B cell (primary cell): Measurements from ENCODE around the gene NBAS. TPM values are rescaled to one million over a fixed set of nuclear protein-coding genes. Genes with fewer than 3 reads are reported as not detected.

Source experiments
- ATAC-seq: fragments of 200-7000 bp; cut with Tn5 transposase; one replicate; pipeline ENCODE4 v1.10.0; 2021; ENCODE audit warnings: low read depth, mild to moderate bottlenecking, moderate number of reproducible peaks, moderate library complexity
- CTCF ChIA-PET: fragments of 350-600 bp; sonication (Branson Sonifier 250); formaldehyde crosslinking; loops from one replicate; lab custom pipeline; 2021; ENCODE audit warnings: antibody characterized with exemption, inconsistent platforms; lab: Charles Lee
- POLR2A ChIA-PET: fragments of 350-600 bp; sonication (Branson Sonifier 250); formaldehyde crosslinking; loops from one replicate; lab custom pipeline; 2021; ENCODE audit warnings: antibody characterized with exemption; lab: Charles Lee
- DNase-seq: peaks from one replicate; pipeline ENCODE4 v3.0.0; 2013
- H2AFZ ChIP-seq: 2 replicates; pipeline ENCODE4 v1.6.1; 2012; ENCODE audit warnings: mild to moderate bottlenecking, low read depth, low read length; ENCODE audit not compliant: insufficient read depth, poor library complexity, severe bottlenecking
- H3K27ac ChIP-seq, 2 donors: 1 replicate in 1 of 2; 2 replicates in 1 of 2; pipeline ENCODE4 v1.5.1; 2012 to 2013; ENCODE audit warnings: low read length in 2 of 2, mild to moderate bottlenecking in 2 of 2, moderate library complexity in 1 of 2
- H3K27me3 ChIP-seq, 4 experiments: fragments of 200-600 bp in 1 of 4; sonication (generic) in 1 of 4; replicated peaks in 1 of 4; 1 replicate in 2 of 4; 2 replicates in 2 of 4; pipeline versions ENCODE4 v1.6.1 to v1.7.0; 2013 to 2016; ENCODE audit warnings: low read length in 3 of 4, mild to moderate bottlenecking in 2 of 4, mixed read lengths in 1 of 4, moderate library complexity in 1 of 4; ENCODE audit not compliant: insufficient read depth in 4 of 4, control insufficient read depth in 3 of 4; ENCODE audit errors: control extremely low read depth in 1 of 4
- H3K36me3 ChIP-seq, 2 experiments: replicated peaks in 1 of 2; 1 replicate in 1 of 2; 2 replicates in 1 of 2; pipeline versions ENCODE4 v1.6.1 to v1.7.1; 2013; ENCODE audit warnings: low read length in 1 of 2; ENCODE audit not compliant: insufficient read depth in 2 of 2, control insufficient read depth in 1 of 2; ENCODE audit errors: control extremely low read depth in 1 of 2, extremely low read depth in 1 of 2
- H3K4me1 ChIP-seq, 2 donors: fragments of 200-600 bp in 1 of 2; sonication (generic) in 1 of 2; 1 replicate in 1 of 2; 2 replicates in 1 of 2; pipeline versions ENCODE4 v1.5.1 to v1.6.1; 2013 to 2017; ENCODE audit warnings: low read length in 2 of 2; ENCODE audit not compliant: control insufficient read depth in 2 of 2, insufficient read depth in 2 of 2
- H3K4me2 ChIP-seq: replicated peaks from 2 replicates; pipeline ENCODE3; 2012; ENCODE audit warnings: mild to moderate bottlenecking, low read depth, low read length; ENCODE audit not compliant: poor library complexity, severe bottlenecking
- H3K4me3 ChIP-seq, 5 experiments: fragments of 200-600 bp in 1 of 5; sonication (generic) in 1 of 5; 1 replicate in 3 of 5; 2 replicates in 2 of 5; pipeline versions ENCODE4 v1.5.1 to v1.7.0; 2011 to 2016; ENCODE audit warnings: low read length in 4 of 5, mild to moderate bottlenecking in 4 of 5, low read depth in 2 of 5, control low read depth in 1 of 5, moderate library complexity in 1 of 5; ENCODE audit not compliant: insufficient read depth in 1 of 5; ENCODE audit errors: control extremely low read depth in 1 of 5, extremely low read depth in 1 of 5
- H3K79me2 ChIP-seq: fragments of 200-600 bp; sonication (generic); one replicate; pipeline ENCODE4 v1.6.0; 2016; ENCODE audit warnings: low read length; ENCODE audit not compliant: control insufficient read depth, insufficient read depth
- H3K9ac ChIP-seq: fragments of 200-600 bp; sonication (generic); 2 replicates; pipeline ENCODE4 v1.6.1; 2017; ENCODE audit warnings: mild to moderate bottlenecking, low read length, moderate library complexity
- H3K9me3 ChIP-seq, 3 donors: one replicate each; pipeline versions ENCODE4 v1.6.1 to v1.7.1; 2013; ENCODE audit warnings: low read length in 2 of 3; ENCODE audit not compliant: control insufficient read depth in 2 of 3, insufficient read depth in 1 of 3; ENCODE audit errors: control extremely low read depth in 1 of 3
- H4K20me1 ChIP-seq: 2 replicates; pipeline ENCODE4 v1.6.0; 2012; ENCODE audit warnings: mild to moderate bottlenecking, low read length; ENCODE audit not compliant: insufficient read depth, control insufficient read depth, poor library complexity, severe bottlenecking
- H3K27ac Mint-ChIP-seq: one replicate; pipeline ENCODE4 v1.8.0; 2021; ENCODE audit warnings: mixed read lengths
- H3K27me3 Mint-ChIP-seq: one replicate; pipeline ENCODE4 v1.8.0; 2021; ENCODE audit warnings: mixed read lengths
- H3K4me1 Mint-ChIP-seq: one replicate; pipeline ENCODE4 v1.8.0; 2021; ENCODE audit warnings: mixed read lengths
- H3K4me3 Mint-ChIP-seq: one replicate; pipeline ENCODE4 v1.8.0; 2021; ENCODE audit warnings: mixed read lengths
- H3K9me3 Mint-ChIP-seq: one replicate; pipeline ENCODE4 v1.8.0; 2022; ENCODE audit warnings: mixed read lengths; ENCODE audit not compliant: insufficient read depth
- EZH2 ChIP-seq: IDR thresholded peaks from 2 replicates; pipeline ENCODE4 v1.6.1; 2012; ENCODE audit warnings: borderline replicate concordance, low read depth, mild to moderate bottlenecking, moderate library complexity, low read length; ENCODE audit not compliant: insufficient read depth, poor library complexity, severe bottlenecking
- WGBS: methylation state at CpG from one replicate; pipeline ENCODE4 v1.1.5; 2013; ENCODE audit warnings: missing lambda C conversion rate; ENCODE audit not compliant: insufficient coverage; 5-methylcytosine and 5-hydroxymethylcytosine counted together
- intact Hi-C: fragments of 100-400 bp; cut with micrococcal nuclease; formaldehyde crosslinking; loops from one replicate; pipeline ENCODE4 v1.10.0; 2022
- polyA plus RNA-seq: library from polyadenylated mRNA; depleted of rRNA; stranded (reverse); fragments of >200 nt; gene quantifications from 2 replicates; pipeline ENCODE4 v1.2.3, GENCODE V29; 2012
- total RNA-seq, 2 donors: library from RNA; stranded (reverse); fragments of 120-200 nt in 1 of 2; gene quantifications; 1 replicate in 1 of 2; 2 replicates in 1 of 2; pipeline versions ENCODE4 v1.2.3 to v1.2.4, GENCODE V29; 2013 to 2022
- TF ChIP-seq, protein P1 (sequence below): fragments of 200-600 bp; IDR thresholded peaks from one replicate; pipeline ENCODE4 v1.8.0; 2022; ENCODE audit warnings: antibody characterized with exemption, mild to moderate bottlenecking

Gene NBAS
- total and polyA plus RNA-seq, 2 donors (not counting 1 experiment from before 2014, with no cell fraction given), result 10.6 to 37.3 TPM

DNA sequence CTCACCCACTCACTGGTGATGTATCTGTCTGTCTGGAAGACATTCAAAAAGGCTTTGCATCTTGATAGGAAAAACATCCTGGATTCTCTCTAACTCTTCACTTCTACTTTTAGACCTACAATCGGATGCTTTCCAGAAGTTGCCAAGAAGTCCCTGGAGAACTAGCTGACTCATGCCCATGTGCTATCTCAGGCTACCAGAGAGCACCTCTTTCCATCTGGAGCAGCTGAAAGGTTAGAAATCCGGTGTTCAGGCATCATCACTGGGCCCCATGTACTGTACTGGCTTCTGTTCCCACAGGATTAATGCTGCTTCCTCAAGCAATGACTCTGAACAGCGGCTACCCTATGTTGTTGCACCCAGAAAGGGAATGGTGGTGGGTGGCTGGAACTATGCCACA, 259.0 kb downstream of the NBAS start:
- Mint-ChIP-seq H3K9me3 (no peaks in the 10 kb centered on the region), H3K27me3 (no peaks in the 10 kb centered on the region), H3K4me3 (no peak overlapping the region), H3K4me1 (no peaks in the 10 kb centered on the region), H3K27ac (no peak overlapping the region)
- no peak for DNase-seq
- Histone ChIP-seq H3K4me2 (no peak overlapping the region), H3K9me3 (no peaks in the 10 kb centered on the region), H3K4me3 (no peak overlapping the region), H3K27me3 (no peaks in the 10 kb centered on the region), H3K4me1 (no peaks in the 10 kb centered on the region), H3K36me3 (peaks cover 13 to 42% of the 10 kb centered on the region in 2 experiments), H3K79me2 (no peaks in the 10 kb centered on the region), H2AFZ (no peak overlapping the region), H3K27ac (no peak overlapping the region), H4K20me1 (no peaks in the 10 kb centered on the region), H3K9ac (no peak overlapping the region)
- ATAC-seq, result no peak
- intact Hi-C loops, result no loop called here
- ChIA-PET CTCF (no interaction called here), POLR2A (no interaction called here)
- WGBS, result 97% methylated on average over 3 of the region's 3 CpGs
- no peak for TF ChIP-seq EZH2
- TF ChIP-seq, protein P1, sequence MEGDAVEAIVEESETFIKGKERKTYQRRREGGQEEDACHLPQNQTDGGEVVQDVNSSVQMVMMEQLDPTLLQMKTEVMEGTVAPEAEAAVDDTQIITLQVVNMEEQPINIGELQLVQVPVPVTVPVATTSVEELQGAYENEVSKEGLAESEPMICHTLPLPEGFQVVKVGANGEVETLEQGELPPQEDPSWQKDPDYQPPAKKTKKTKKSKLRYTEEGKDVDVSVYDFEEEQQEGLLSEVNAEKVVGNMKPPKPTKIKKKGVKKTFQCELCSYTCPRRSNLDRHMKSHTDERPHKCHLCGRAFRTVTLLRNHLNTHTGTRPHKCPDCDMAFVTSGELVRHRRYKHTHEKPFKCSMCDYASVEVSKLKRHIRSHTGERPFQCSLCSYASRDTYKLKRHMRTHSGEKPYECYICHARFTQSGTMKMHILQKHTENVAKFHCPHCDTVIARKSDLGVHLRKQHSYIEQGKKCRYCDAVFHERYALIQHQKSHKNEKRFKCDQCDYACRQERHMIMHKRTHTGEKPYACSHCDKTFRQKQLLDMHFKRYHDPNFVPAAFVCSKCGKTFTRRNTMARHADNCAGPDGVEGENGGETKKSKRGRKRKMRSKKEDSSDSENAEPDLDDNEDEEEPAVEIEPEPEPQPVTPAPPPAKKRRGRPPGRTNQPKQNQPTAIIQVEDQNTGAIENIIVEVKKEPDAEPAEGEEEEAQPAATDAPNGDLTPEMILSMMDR, result no peak

DNA sequence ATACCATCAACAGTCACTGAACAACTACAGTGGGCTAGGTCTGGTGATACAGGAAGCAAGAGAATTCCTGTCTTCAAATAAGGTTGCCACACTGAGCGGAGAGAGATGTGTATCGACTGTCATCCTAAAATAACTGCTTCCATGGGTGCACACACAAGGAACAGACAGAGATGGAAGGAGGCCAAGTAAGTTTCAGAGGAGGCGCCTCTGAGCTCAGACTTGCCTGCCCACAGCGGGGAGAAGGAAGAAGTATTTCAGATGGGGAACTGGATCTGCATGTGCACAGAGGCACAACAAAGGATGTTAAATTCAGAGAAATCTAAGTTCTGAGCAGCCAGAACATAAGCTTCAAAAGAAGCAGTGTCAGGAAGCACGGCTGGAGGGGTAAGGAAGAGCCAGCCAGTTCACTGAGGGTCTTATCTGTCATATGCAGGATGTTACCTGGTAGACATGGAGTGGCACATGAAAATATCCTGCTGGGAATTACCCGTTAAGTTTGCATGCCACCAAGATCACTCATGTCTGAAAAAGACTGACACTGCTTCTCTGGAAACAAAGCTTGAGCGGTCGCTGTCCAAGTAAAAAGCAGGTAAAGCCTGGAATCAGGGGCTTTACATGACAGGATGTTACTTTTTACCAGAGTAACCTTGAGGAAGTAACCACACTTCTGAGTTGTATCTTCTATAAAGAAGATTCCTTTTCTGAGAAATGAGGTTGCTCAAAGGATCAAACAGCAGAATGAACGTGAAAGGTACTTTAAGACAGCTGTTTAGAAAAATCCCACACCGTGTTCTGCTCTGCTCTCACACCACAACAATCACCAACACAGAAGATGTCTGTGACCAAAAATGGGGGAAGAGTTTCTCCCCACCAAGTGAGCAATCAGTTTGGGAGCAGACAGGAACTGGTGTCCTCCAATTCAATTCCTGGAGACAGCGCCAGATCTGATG, 260.2 kb downstream of the NBAS start:
- no peak overlapping the region for H3K4me3 ChIP-seq
- no peaks in the 10 kb centered on the region for H3K9me3 ChIP-seq
- no peak overlapping the region for H2AFZ ChIP-seq
- H3K4me3 Mint-ChIP-seq, result no peak overlapping the region
- no peak overlapping the region for H3K9ac ChIP-seq
- H3K27ac Mint-ChIP-seq, result no peak overlapping the region
- ATAC-seq, result no peak
- H3K27ac ChIP-seq, result no peak overlapping the region
- H3K79me2 ChIP-seq, result no peaks in the 10 kb centered on the region
- no peaks in the 10 kb centered on the region for H3K4me1 ChIP-seq
- H3K9me3 Mint-ChIP-seq, result no peaks in the 10 kb centered on the region
- no peaks in the 10 kb centered on the region for H3K27me3 Mint-ChIP-seq
- DNase-seq, result no peak
- H4K20me1 ChIP-seq, result no peaks in the 10 kb centered on the region
- H3K36me3 ChIP-seq, result peaks cover 10 to 40% of the 10 kb centered on the region in 2 experiments
- ChIA-PET CTCF (no interaction called here), POLR2A (no interaction called here)
- H3K4me2 ChIP-seq, result no peak overlapping the region
- no peaks in the 10 kb centered on the region for H3K27me3 ChIP-seq
- H3K4me1 Mint-ChIP-seq, result no peaks in the 10 kb centered on the region
- no peak for TF ChIP-seq EZH2
- TF ChIP-seq, protein P1, result no peak
- 68% methylated on average over 8 of the region's 11 CpGs for WGBS
- intact Hi-C loops, result no loop called here
